GM13976 (cell line): ENCODE measurements around the gene SPG7.

Experiments used
- DNase-seq: peaks from one replicate; pipeline ENCODE4 v3.0.0; 2012; ENCODE audit warnings: low spot score
- CTCF ChIP-seq: IDR thresholded peaks from 2 replicates; pipeline ENCODE4 v1.5.1; 2012; ENCODE audit warnings: borderline replicate concordance, mild to moderate bottlenecking; ENCODE audit not compliant: insufficient read depth; ENCODE audit errors: extremely low read depth, missing control alignments, control extremely low read depth
- in situ Hi-C: fragments of 300-500 bp; cut with MboI; formaldehyde crosslinking; loops from one replicate; pipeline ENCODE4 v1.12.0; 2022; ENCODE audit warnings: low sequenced_read_pairs, mixed read lengths, inconsistent platforms; ENCODE audit not compliant: unreplicated experiment

The SPG7 gene

GRCh38 chr16:89602952-89603590, 94.9 kb downstream of the SPG7 start:
- no peak for TF ChIP-seq CTCF
- DNase-seq, result no peak
- in situ Hi-C loops, result no loop called here

- TF ChIP-seq CTCF, result no peak
- in situ Hi-C loops, result no loop called here
- no peak for DNase-seq
Observed at GRCh38 chr16:89604764-89605163, 96.6 kb downstream of the SPG7 start.

- in situ Hi-C loops, result no loop called here
- no peak for TF ChIP-seq CTCF
- DNase-seq, result no peak
Observed at GRCh38 chr16:89605186-89605970, 97.2 kb downstream of the SPG7 start.

- no peak for DNase-seq
- TF ChIP-seq CTCF, result no peak
- in situ Hi-C loops, result no loop called here
Observed at GRCh38 chr16:89606006-89606405, 97.8 kb downstream of the SPG7 start.
